ENCODE measurements around the gene CASP3.
A peak's percentile ranks its signal among the peaks of the same experiment; 100 is the strongest.
"Not testable (repeated sequence)": the region's sequence is repeated elsewhere in the genome, so short reads cannot be mapped to it uniquely, and the experiment has no call there.

The CASP3 gene

DNA sequence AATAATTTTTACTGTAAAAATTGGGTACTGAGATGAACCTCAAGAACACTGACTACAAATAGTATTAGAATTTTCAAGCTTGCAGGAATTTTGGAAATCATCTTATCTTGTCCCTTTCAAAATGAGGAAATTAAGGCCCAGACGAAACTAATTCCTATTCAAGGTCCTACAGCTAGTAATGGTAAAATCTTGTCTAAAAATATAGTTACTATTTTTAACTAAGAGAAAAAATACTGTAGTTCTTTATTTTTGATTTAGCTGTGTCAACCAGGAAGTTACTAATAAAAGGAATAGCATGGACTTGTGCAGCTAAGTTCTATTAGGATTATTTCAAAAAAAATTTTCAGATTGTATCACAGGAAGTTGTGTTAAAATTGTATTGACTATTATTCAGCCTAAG is 13.0 kb upstream of the CASP3 start:
- no peak for DNase-seq

DNA sequence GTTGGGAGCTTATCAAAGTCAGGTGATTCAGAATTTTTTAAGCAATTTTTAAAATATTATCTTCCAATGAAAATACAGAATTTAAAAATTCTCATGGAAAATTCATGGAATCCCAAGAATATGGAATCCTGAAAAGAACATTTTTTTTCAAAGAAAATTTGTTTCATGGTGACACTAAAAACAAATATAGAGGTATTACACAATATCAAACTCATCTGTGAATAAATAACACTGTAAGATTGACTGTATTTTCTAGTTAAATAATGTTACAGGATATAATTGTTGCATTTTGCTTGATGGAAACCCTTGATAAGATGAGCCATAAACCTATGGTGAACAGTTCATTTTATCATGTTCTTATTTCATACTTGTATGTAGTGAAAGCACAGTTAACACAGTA is 11.7 kb upstream of the CASP3 start:
- no peak for DNase-seq

DNA sequence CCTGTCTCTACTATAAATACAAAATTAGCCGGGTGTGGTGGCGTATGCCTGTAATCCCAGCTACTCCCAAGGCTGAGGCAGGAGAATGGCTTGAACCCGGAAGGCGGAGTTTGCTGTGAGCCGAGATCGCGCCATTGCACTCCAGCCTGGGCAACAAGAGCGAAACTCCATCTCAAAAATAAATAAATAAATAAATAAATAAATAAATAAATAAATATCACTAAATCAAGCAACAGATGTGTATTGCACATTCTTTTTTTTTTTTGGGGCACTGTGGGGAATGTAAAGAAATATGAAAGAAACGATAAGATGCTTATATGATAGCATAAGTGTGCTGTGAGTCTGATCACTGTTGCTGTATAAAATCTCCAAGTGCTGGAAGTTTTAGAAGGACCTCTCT is 8.6 kb upstream of the CASP3 start:
- DNase-seq, result not testable (repeated sequence)

DNA sequence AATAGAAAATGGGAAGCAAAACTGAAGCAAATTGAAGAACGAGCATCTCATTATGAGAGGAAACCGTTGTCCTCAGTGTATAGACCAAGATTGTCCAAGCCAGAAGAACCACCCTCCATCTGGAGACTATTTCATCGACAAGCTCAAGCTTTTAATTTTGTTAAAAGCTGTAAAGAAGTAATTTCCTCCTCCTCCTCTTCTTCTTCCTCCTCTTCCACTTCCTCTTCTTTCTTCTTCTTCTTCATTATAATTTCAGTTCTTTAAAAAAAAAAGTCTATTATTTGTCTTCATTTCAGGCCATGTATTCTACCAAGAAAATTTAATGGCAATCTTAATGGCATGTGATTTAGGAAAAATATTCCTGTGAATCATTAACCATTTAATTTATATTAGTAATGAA is 7.9 kb upstream of the CASP3 start:
- DNase-seq, result no peak

DNA sequence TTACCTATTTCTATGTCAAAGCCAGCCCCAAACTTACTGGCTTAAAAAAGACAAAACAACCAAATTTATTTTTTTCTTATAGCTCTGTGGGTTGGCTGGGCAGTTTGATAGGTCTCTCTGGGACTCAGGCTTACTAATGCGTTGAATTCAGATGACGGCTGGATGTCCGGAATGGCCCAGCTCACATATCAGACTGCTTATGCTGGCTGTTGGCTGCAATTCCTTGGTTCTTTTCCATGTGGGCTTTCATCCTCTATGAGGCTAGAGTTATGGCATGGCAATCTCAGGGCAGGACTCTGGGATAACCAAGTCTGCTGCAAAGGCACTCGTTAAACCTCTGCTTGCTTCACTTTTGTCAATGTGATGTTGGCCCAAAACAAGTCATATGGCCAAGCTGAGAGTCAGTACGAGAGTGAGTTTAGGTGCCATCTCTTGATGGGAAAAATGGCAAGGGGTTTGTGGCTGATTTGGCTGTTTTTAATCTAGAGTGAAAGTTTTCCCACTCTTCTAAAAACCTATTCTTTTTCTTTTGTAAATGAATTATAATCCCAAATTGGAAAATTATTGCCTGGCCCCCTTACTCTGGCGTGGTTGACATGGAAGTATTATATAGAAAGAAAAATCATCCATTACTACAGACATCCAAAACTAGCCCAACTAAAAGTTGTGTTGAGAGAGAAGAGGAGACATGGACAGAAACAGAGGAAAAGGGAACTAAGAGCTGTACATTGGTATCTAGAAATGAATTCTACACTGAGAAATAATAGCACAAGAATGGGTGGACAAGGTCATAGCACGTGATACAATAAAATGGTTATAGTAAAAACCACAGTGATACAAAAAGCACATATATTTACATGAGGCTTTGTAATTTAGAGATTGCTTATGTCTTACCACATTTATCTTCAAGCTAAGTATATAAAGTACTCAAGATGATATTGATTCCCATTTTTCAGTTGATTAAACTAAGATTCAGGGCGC is 6.9 kb upstream of the CASP3 start:
- DNase-seq, result no peak

DNA sequence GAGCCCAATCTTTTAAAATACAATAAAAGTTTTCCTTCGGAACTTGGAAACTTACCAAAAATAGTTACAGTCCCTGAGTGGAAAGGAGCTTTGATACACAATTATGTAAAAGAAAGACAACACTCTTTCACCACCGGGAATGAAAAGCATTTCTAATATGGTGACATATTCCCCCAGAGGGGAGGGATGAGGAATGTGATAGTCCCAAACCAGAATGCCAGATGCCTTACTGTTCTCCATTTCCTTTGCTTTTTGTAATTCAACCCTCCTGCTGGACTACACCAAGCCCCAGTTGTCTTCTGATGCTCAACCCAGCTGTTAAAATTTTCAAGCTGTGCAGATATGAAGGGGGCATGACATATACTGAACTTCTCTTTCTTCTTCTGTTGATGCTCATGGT is 4.4 kb upstream of the CASP3 start:
- DNase-seq, result no peak

DNA sequence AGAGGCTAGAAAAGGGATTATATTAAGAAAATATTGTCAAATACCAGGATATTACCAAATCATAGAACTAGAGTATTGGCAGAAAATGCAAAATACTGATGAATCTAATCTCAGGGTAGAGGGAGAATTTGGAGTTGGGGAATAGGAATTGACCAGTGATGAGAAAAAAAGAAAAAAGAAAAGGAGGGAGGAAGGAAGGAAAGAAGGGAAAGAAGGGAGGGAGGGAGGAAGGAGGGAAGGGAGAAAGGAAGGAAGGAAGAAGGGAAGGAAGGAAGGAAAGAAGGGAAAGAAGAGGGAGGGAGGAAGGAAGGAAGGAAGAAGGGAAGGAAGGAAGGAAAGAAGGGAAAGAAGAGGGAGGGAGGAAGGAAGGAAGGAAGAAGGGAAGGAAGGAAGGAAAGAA is 3.4 kb upstream of the CASP3 start:
- DNase-seq, result not testable (repeated sequence)

DNA sequence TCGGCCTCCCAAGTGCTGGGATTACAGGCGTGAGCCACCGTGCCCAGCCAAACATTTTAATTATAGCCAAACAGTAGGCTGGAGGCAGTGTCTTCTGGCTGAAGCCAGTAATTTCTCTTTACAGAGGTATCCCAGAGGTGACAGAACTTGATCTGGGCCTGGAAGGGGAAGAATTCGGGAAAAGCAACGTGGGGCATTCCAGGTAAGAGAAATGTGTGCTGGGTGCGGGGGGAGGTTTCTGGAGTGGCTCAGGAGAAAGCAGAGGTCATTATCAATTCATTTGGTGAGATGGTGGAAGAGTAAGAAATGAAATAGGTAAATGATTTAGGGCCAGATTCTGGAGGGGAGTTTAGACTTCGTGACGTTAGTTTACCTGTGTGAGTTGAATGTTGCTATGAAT is 2.7 kb upstream of the CASP3 start:
- DNase-seq, result no peak

DNA sequence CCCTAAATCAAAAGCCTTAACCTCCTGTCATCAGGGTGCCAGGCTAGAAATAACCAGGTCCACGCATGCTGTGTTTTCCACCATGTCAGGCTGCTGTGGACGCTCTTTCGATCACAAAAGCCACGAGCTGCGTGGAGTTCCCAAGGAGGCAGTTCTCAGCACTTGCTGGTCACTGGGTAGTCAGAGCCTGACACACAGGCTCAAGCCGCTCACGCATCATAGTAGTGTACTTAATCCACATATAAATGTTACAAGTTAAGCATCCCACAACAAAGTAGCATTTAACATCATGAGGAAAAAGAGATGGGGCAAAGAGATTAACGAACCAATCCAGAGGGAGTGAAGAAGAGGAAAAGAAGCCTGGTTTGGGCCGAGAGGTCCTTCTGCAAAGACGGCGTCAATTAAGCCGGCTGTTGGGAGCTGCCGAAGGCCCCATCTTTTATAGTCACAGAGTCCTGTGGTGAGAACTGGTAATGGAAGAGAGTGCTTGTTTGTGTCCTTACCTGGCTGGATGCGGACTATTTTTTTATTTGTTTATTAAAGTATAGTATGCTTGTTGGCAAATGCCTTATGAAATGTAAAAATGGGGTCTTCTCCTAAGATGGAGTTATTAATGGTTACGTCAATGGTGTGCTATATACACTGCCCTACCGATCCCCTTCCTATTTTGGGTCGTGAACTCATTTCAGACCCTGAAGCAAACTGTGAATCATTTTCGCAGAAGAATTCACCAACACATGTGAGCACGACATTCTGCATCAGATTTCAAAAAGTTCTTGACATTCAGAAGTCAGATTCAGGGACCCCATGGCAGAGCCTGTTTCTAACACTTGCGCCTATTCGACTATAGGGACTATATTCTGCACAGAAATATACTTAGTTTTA is 966 bp upstream of the CASP3 start:
- DNase-seq, result peak; percentile 29

DNA sequence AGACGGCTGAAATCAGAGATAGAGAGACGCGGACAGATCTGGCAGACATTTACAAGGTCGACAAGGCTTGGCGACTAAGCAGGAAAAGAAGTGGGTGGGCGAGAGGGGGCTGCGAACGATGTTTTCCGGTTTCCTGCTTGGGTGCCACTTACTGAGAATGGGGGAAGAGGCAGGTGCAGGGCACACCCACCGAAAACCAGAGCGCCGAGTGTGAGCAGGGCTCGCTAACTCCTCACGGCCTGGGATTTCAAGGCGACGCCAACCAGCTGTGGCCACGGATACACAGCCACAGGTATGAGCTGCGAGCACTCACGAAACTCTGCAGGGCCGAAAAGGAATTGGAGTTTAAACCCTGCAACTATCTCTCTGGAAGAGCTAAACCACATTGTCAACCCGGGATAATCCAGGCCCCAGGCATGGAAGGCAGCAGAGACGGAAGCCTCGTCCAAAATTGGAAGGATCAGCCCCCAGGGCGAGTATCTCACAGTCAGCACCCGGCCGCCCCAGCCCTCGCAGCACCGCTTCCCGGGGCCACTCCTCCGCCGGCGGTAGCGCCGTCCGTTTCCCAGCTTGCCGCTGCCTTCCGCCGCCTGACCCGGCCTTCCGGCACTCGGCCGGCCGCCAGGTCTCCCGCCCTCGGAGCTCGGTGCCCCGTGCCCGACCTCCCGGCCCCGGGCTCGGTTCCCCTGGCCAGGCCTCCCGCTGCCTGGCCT is 778 bp downstream of the CASP3 start:
- DNase-seq, result peak; percentile 44

DNA sequence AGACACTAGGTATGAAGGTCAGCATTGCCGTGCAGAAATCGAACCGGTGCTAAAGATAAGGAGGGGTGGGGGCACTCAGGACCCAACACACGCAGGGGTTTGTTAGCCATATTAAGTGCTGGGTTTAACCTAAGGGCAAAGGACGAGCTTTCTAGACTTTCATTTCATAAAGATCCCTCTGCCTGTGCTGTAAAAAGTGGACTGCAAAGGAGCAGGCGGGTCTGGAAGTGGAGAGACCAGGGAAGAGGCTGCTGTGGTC is 1.3 kb downstream of the CASP3 start:
- no peak for DNase-seq

DNA sequence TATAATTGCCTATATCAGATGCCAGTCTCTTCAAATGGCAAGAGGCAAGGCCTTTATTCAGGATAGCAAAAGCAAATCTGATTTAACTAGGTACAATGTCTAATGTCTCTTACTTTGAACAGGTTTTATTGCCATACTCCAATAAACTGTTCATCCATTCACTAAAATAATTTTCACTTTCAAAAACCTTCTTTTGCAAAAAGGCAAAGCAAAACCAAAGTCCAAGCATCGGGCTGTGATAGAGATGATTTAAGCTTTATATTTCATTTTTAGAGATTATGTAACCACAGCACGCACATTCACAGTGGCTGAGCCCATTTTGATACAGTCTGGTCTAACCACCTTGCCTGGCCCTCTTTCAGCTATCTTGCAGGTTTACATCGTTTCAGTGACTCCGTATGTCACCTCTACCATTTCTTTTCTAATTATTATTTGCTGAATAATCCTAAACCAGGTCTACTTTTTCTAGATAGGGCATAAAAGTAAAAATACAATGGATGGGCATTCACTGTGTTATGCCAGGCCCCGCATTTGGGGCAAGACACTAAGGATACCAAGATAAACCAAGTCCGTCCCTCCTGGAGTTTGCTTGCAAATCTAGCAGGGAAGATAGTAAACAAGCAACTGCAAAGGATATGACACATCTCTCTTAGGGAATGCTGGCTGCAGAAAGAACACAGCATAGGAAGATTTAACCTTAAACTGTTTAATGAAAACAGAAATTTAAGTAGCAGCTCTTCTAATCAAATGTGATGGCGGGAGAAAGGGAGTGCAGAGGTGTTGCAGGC is 1.8 kb downstream of the CASP3 start:
- no peak for DNase-seq

DNA sequence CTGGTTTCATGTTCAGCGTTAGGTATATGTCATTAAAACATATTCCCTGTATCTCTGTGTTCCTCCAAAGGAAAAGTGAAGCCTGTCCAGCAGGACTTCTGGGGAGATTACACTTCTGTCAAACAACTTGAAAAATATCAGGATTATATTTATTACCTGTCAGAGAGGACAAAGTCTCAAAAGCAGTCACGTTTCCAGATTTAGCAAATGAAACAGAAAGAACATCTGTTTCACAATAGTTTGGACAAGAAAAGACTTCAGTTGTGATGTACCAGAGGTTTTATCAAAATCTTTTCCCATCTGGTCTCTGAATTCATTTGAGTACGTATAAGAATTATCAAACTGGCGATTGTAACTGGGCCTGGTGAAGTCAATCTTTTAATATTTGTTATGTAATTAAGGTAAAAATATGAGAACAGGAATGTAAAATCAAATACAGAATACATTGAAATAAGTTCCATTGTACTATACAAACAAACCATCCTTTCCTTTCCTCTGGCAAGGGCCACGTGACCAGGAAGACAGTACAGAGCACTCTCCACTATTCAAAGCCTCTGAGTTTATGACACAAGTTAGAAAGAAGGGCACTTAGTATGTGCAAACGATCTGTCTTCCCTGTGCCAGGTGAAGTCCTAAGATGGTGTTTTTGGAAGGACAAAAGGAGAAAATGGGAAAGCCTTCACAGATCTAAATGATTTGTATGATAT is 3.2 kb downstream of the CASP3 start:
- no peak for DNase-seq

DNA sequence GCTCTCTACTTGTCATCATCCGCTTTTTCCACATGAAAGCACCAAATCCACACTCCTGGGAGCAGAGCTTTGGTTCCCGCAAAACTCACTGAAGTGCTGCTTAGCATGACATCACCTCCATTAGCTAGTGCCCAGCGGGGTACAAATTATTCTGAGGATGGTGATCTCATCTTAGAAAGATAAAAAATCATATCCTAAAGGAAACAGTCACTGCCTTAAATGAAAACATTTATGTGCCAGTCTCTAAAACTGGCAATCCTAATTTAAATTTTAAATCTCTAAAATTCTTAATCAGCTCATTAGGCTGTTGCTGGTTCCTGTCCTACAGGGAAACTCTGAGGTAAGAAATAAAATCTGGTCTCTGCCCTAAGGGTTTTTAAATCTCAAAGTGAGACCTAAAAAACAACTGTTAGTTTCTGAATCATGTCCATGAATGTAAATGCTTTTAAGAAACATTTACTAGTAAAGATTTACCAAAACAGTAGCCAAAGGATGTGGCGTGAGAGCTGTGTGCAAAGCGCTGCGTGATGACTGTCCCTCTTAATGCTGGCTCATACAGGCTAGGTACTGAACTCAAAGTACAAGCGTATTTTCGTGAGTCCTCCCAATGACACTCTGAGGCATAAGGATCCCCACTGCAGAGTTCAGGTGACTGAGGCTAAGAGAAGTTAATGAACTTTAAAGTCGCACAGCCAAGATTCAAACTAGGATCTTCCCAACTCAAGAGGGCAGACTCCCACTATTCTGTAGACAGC is 4.5 kb downstream of the CASP3 start:
- no peak for DNase-seq

DNA sequence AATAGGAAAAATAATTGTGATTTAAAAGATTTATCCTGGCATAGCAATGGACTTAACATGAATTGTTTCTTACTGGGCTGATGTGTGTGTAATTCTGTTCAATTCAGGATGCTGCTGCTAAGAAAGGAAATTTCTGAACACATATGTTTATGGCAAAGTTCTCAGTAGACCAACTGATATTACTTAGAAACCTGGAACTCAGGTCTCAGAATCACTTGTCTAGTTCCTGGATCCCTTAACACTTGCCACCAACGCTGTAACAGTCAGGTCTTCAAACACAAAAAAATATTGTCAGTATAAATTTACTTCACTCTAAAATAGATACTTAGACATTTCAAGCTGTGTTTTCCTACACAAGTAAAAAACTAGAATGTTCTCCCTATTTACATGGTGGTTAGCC is 5.5 kb downstream of the CASP3 start:
- DNase-seq, result no peak

DNA sequence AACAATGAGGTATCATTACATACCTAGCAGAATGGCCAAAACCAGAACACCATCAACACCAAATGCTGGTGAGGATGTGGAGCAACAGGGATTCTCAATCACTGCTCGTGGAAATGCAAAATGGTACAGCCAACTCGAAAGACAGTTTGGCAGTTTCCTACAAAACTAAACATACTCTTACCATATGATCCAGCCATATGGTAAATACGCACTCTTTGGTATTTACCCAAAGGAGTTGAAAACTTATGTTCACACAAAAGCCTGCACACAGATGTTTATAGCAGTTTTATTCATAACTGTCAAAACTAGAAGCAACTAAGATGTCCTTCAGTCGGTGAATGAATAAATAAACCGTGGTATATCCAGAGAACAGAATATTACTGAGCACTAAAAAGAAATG is 7.8 kb downstream of the CASP3 start:
- no peak for DNase-seq

DNA sequence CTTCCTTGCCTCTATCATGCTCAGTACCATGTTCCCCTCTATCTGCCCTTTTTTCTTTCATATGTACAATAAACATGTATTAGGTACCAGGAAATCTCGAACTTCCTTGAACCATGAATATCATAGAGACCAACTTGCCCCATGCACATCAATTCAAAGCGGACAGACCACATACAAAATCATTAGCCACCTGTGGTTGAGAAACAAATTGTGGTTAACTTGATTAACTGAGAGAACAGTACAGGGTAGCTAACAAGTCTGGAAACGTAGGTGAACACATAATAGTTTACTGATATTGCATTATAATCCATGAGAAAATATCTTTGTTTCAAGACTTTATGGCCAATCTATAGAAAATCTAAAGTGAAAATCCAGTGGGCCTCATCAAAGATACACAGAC is 8.2 kb downstream of the CASP3 start:
- no peak for DNase-seq

DNA sequence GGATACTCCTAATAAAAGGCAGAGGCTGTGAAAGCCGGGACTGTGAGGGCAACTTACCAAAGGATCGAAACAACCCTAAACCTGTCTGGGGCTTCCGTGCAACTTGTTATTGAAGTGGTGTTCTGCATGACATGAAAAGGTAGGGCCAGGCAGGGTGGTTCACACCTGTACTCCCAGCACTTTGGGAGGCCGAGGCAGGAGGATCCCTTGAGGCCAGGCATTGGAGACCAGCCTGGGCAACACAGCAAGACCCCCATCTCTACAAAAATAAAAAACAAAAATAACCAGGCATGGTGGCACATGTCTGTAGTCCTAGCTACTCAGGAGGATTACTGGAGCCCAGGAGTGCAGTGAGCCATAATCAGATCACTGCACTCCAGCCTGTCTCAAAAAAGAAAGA is 12.3 kb downstream of the CASP3 start:
- no peak for DNase-seq

DNA sequence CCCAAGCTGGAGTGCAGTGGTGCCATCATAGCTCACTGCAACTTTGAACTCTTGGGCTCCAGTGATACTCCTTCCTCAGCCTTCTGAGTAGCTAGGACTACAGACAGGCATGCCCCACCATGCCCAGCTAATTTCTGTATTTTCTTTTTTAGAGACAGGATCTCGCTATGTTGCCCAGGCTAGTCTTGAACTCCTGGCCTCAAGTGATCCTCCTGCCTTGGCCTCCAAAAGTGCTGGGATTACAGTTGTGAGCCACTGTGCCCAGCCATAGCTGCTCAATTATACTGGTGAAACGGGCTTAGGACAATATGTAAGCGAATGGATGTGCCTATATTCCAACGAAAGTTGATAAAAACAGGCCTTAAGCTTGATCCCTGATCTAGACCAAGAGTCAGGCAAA is 13.1 kb downstream of the CASP3 start:
- no peak for DNase-seq

DNA sequence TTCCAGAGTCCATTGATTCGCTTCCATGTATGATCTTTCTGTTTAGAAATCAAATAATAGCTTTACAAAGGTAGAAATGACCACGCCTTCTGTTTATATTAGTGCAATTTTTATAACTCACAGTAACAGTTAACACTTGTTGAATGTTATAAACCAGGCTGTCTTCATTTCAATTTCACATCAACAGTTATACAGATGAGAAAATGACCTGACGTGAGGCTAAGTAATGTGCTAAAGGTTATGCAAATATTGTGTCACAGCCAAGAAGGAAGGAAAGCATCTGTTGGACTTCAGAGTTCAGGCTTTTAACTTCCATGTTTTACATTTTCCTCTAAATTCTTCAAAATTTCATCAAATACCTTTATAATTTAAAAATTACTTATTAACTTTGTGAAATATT is 13.9 kb downstream of the CASP3 start:
- DNase-seq, result no peak

DNA sequence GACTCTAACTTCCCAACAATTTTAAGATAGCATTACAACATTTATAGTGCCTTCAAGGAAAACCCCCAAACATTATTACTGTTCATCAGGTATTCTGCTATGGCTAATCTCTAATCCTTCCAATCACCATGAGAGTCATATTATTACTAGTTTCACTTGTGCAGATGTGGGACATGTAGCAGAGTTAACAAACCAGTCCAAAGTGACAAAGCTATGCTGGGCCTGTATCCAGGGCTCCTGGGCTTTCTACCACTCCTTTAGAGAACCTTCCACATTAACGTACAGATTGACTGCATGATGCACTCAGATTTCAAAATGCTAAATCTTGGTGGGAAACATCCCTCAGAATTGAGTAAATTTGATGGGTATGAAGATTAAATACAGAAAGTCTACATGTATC is 16.4 kb downstream of the CASP3 start:
- DNase-seq, result no peak
